HEK293 (cell line): ENCODE results near the gene PRKACG.

Experiments
- CTCF ChIA-PET: fragments of 350-600 bp; formaldehyde crosslinking; extraction: SDS; loops from one replicate; lab custom pipeline; 2021; ENCODE audit warnings: antibody characterized with exemption; lab: Yijun Ruan, JAX
- POLR2A ChIA-PET: fragments of 300-600 bp; formaldehyde crosslinking; extraction: SDS; loops from one replicate; lab custom pipeline; 2020; ENCODE audit warnings: antibody characterized with exemption, inconsistent platforms; lab: Yijun Ruan, JAX
- H3K27ac ChIP-seq: fragments of 200-500 bp; sonication (Bioruptor generic); 2 replicates; pipeline ENCODE4 v1.5.1; 2014; ENCODE audit warnings: low read depth, low read length, control low read depth, inconsistent platforms; ENCODE audit errors: extremely low read depth
- H3K36me3 ChIP-seq, 2 experiments: fragments of 200-500 bp in 1 of 2; sonication (Bioruptor generic) in 1 of 2; 1 replicate in 1 of 2; 2 replicates in 1 of 2; pipeline ENCODE4 v1.5.1; 2014 to 2017; ENCODE audit warnings: inconsistent platforms in 2 of 2, low read length in 2 of 2; ENCODE audit not compliant: control insufficient read depth in 2 of 2, insufficient read depth in 1 of 2
- H3K4me1 ChIP-seq: fragments of 200-500 bp; sonication (Bioruptor generic); 2 replicates; pipeline ENCODE4 v1.5.1; 2014; ENCODE audit warnings: mild to moderate bottlenecking, low read length, inconsistent platforms; ENCODE audit not compliant: control insufficient read depth, insufficient read depth
- H3K4me3 ChIP-seq: 2 replicates; pipeline ENCODE4 v1.5.1; 2011; ENCODE audit warnings: low read depth, mild to moderate bottlenecking, control low read depth, low read length, moderate library complexity
- H3K9me3 ChIP-seq: fragments of 200-500 bp; sonication (Bioruptor generic); 2 replicates; pipeline ENCODE4 v1.5.1; 2014; ENCODE audit warnings: low read depth, low read length, inconsistent platforms; ENCODE audit not compliant: control insufficient read depth, insufficient read depth
- CTCF ChIP-seq: fragments of 450-650 bp; formaldehyde crosslinking; IDR thresholded peaks from 2 replicates; pipeline ENCODE4 v1.5.1; 2016; ENCODE audit warnings: missing biosample characterization, missing genetic modification characterization
- MYNN ChIP-seq: fragments of 450-650 bp; formaldehyde crosslinking; IDR thresholded peaks from 2 replicates; pipeline ENCODE4 v1.5.1; 2016; ENCODE audit warnings: missing biosample characterization, missing genetic modification characterization, borderline replicate concordance
- YY2 ChIP-seq: fragments of 450-650 bp; formaldehyde crosslinking; IDR thresholded peaks from 2 replicates; pipeline ENCODE4 v1.5.1; 2016; ENCODE audit warnings: missing biosample characterization, missing genetic modification characterization
- ZFP3 ChIP-seq: fragments of 450-650 bp; formaldehyde crosslinking; IDR thresholded peaks from 2 replicates; pipeline ENCODE4 v1.5.1; 2016; ENCODE audit warnings: low read depth, missing biosample characterization, missing genetic modification characterization
- ZNF513 ChIP-seq: fragments of 450-650 bp; IDR thresholded peaks from 2 replicates; pipeline ENCODE4 v1.5.1; 2018; ENCODE audit warnings: missing biosample characterization, missing genetic modification characterization
- ZNF530 ChIP-seq: fragments of 450-650 bp; formaldehyde crosslinking; IDR thresholded peaks from 2 replicates; pipeline ENCODE4 v1.5.1; 2016; ENCODE audit warnings: low read depth, missing biosample characterization, missing genetic modification characterization
- ZNF558 ChIP-seq: fragments of 450-650 bp; formaldehyde crosslinking; IDR thresholded peaks from 2 replicates; pipeline ENCODE4 v1.5.1; 2016; ENCODE audit warnings: missing biosample characterization, missing genetic modification characterization
- ZNF623 ChIP-seq: fragments of 450-650 bp; formaldehyde crosslinking; IDR thresholded peaks from 2 replicates; pipeline ENCODE4 v1.5.1; 2016; ENCODE audit warnings: missing biosample characterization, missing genetic modification characterization
- ZNF654 ChIP-seq: fragments of 450-650 bp; formaldehyde crosslinking; IDR thresholded peaks from 2 replicates; pipeline ENCODE4 v1.5.1; 2016; ENCODE audit warnings: low read depth, missing biosample characterization, missing genetic modification characterization
- TF ChIP-seq, protein P1 (sequence below): fragments of 450-650 bp; formaldehyde crosslinking; IDR thresholded peaks from 2 replicates; pipeline ENCODE4 v1.5.1; 2016; ENCODE audit warnings: missing biosample characterization, missing genetic modification characterization
- TF ChIP-seq, protein P2 (sequence below): fragments of 450-650 bp; formaldehyde crosslinking; IDR thresholded peaks from 2 replicates; pipeline ENCODE4; 2016; ENCODE audit warnings: missing biosample characterization, missing genetic modification characterization
- TF ChIP-seq, protein P3 (sequence below): fragments of 450-650 bp; formaldehyde crosslinking; optimal IDR thresholded peaks from 2 replicates; pipeline ENCODE3; 2016; ENCODE audit warnings: missing biosample characterization, mild to moderate bottlenecking, missing genetic modification characterization
- TF ChIP-seq, protein P4 (sequence below): fragments of 450-650 bp; formaldehyde crosslinking; IDR thresholded peaks from 2 replicates; pipeline ENCODE4 v1.5.1; 2016; ENCODE audit warnings: missing biosample characterization, missing genetic modification characterization
- TF ChIP-seq, protein P5 (sequence below): fragments of 450-650 bp; formaldehyde crosslinking; IDR thresholded peaks from 2 replicates; pipeline ENCODE4 v1.5.1; 2016; ENCODE audit warnings: missing biosample characterization, missing genetic modification characterization
- TF ChIP-seq, protein P6 (sequence below): fragments of 450-650 bp; formaldehyde crosslinking; IDR thresholded peaks from 2 replicates; pipeline ENCODE4 v1.5.1; 2017; ENCODE audit warnings: missing biosample characterization, missing genetic modification characterization

The PRKACG gene

GRCh38 chr9:69003051-69003450 is 10.9 kb downstream of the PRKACG start (continued):
- TF ChIP-seq, protein P1, sequence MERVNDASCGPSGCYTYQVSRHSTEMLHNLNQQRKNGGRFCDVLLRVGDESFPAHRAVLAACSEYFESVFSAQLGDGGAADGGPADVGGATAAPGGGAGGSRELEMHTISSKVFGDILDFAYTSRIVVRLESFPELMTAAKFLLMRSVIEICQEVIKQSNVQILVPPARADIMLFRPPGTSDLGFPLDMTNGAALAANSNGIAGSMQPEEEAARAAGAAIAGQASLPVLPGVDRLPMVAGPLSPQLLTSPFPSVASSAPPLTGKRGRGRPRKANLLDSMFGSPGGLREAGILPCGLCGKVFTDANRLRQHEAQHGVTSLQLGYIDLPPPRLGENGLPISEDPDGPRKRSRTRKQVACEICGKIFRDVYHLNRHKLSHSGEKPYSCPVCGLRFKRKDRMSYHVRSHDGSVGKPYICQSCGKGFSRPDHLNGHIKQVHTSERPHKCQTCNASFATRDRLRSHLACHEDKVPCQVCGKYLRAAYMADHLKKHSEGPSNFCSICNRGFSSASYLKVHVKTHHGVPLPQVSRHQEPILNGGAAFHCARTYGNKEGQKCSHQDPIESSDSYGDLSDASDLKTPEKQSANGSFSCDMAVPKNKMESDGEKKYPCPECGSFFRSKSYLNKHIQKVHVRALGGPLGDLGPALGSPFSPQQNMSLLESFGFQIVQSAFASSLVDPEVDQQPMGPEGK (tag by site-specific recombination) = no peak
- no peak for TF ChIP-seq YY2 (tag by site-specific recombination)
- TF ChIP-seq ZNF623 = no peak
- no peak for TF ChIP-seq ZNF513 (tag by site-specific recombination)

DNA sequence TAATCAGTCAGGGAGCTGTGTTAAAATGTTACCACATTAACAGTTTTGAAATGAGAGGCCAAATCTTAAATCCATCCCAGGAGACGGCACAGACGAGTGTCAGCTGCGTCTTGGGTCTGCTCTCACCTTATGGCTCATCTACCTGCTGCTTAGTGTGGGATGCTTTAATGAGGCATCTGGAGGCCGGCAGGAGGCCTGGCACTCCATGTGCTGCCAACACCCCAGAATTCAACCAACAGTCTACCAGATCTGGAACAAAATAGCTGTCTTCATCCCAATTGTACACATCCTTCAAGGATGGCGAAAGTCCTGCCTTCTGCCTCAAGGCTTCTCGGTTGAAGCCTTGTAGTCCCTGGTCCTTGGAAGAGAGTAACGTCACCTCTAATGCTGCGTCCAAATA is 12.0 kb downstream of the PRKACG start:
- Histone ChIP-seq H3K36me3 (no peaks in the 10 kb centered on the region), H3K4me1 (no peaks in the 10 kb centered on the region), H3K9me3 (no peaks in the 10 kb centered on the region), H3K27ac (no peak overlapping the region), H3K4me3 (no peak overlapping the region)
- ChIA-PET POLR2A (no interaction called here), CTCF (interaction anchor here (3.2 kb wide), 1 partner anchor 419 kb away, joined by 29 read pairs; no protein-coding TSS in a partner anchor)
- TF ChIP-seq ZNF558 (tag by site-specific recombination) = no peak
- no peak for TF ChIP-seq MYNN
- TF ChIP-seq ZNF530 (tag by site-specific recombination) = no peak
- TF ChIP-seq, protein P2, sequence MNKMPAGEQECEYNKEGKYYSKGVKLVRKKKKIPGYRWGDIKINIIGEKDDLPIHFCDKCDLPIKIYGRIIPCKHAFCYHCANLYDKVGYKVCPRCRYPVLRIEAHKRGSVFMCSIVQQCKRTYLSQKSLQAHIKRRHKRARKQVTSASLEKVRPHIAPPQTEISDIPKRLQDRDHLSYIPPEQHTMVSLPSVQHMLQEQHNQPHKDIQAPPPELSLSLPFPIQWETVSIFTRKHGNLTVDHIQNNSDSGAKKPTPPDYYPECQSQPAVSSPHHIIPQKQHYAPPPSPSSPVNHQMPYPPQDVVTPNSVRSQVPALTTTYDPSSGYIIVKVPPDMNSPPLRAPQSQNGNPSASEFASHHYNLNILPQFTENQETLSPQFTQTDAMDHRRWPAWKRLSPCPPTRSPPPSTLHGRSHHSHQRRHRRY = no peak
- TF ChIP-seq, protein P3, sequence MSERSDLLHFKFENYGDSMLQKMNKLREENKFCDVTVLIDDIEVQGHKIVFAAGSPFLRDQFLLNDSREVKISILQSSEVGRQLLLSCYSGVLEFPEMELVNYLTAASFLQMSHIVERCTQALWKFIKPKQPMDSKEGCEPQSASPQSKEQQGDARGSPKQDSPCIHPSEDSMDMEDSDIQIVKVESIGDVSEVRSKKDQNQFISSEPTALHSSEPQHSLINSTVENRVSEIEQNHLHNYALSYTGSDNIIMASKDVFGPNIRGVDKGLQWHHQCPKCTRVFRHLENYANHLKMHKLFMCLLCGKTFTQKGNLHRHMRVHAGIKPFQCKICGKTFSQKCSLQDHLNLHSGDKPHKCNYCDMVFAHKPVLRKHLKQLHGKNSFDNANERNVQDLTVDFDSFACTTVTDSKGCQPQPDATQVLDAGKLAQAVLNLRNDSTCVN (tag by site-specific recombination) = no peak
- TF ChIP-seq ZFP3 = no peak
- TF ChIP-seq, protein P4, sequence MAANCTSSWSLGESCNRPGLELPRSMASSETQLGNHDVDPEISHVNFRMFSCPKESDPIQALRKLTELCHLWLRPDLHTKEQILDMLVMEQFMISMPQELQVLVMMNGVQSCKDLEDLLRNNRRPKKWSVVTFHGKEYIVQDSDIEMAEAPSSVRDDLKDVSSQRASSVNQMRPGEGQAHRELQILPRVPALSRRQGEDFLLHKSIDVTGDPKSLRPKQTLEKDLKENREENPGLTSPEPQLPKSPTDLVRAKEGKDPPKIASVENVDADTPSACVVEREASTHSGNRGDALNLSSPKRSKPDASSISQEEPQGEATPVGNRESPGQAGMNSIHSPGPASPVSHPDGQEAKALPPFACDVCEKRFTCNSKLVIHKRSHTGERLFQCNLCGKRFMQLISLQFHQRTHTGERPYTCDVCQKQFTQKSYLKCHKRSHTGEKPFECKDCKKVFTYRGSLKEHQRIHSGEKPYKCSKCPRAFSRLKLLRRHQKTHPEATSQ (tag by site-specific recombination) = no peak
- no peak for TF ChIP-seq YY2 (tag by site-specific recombination)

GRCh38 chr9:68999393-69000105 is 14.4 kb downstream of the PRKACG start:
- Histone ChIP-seq H3K36me3 (no peaks in the 10 kb centered on the region), H3K4me1 (no peaks in the 10 kb centered on the region), H3K4me3 (no peak overlapping the region), H3K27ac (no peak overlapping the region), H3K9me3 (no peaks in the 10 kb centered on the region)
- TF ChIP-seq ZNF654 (tag by site-specific recombination) = peak; percentile 85
- TF ChIP-seq, protein P5, sequence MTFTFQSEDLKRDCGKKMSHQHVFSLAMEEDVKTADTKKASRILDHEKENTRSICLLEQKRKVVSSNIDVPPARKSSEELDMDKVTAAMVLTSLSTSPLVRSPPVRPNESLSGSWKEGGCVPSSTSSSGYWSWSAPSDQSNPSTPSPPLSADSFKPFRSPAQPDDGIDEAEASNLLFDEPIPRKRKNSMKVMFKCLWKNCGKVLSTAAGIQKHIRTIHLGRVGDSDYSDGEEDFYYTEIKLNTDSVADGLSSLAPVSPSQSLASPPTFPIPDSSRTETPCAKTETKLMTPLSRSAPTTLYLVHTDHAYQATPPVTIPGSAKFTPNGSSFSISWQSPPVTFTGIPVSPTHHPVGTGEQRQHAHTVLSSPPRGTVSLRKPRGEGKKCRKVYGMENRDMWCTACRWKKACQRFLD (tag by site-specific recombination) = no peak
- TF ChIP-seq CTCF = peak; percentile 86
- TF ChIP-seq, protein P6, sequence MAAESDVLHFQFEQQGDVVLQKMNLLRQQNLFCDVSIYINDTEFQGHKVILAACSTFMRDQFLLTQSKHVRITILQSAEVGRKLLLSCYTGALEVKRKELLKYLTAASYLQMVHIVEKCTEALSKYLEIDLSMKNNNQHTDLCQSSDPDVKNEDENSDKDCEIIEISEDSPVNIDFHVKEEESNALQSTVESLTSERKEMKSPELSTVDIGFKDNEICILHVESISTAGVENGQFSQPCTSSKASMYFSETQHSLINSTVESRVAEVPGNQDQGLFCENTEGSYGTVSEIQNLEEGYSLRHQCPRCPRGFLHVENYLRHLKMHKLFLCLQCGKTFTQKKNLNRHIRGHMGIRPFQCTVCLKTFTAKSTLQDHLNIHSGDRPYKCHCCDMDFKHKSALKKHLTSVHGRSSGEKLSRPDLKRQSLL = peak; percentile 75
- ChIA-PET POLR2A (interaction anchor here (1.0 kb wide), 1 partner anchor 220 kb away, joined by 4 read pairs; a partner anchor contains a TSS), CTCF (interaction anchor here (0.5 to 6.0 kb wide), 35 partner anchors 9 to 492 kb away, joined by 3 to 71 read pairs (median 4); no protein-coding TSS in a partner anchor)
